ENCODE data around the gene PAPLN. TPM values are rescaled to one million over a fixed set of nuclear protein-coding genes. Genes with fewer than 3 reads are reported as not detected.

Gene PAPLN
- polyA plus RNA-seq, 1 donor (not counting 4 experiments of a cell fraction or from before 2014, with no cell fraction given), result 8.2 TPM

GRCh38 chr14:73258845-73259611 is 21.7 kb downstream of the PAPLN start:
- no peak overlapping the region for H3K4me3 ChIP-seq (ENCODE audit: control insufficient read depth in 2 of 3, extremely low read depth in 1 of 3, insufficient read depth in 2 of 3, low read depth in 1 of 3, low read length in 3 of 3)
- no peaks in the 10 kb centered on the region for H3K79me2 ChIP-seq (ENCODE audit: control insufficient read depth, insufficient read depth, low read length)
- dilution Hi-C loops (cut with MboI; ENCODE audit: extremely low pct_ligation_motif_present, low sequenced_read_pairs), result no loop called here
- H3K4me1 ChIP-seq (ENCODE audit: control insufficient read depth, extremely low read depth, insufficient read depth, low read length), result peaks cover 2% of the 10 kb centered on the region
- no peak overlapping the region for H2AFZ ChIP-seq (ENCODE audit: control insufficient read depth, low read length)
- H3K27me3 ChIP-seq (ENCODE audit: control insufficient read depth, extremely low read depth, insufficient read depth, low read length), result no peaks in the 10 kb centered on the region
- TF ChIP-seq CTCF (optimal IDR thresholded peaks at IDR 0.05 in 1 of 3, IDR thresholded peaks at IDR 0.05 in 1 of 3, conservative IDR thresholded peaks at IDR 0.05 in 1 of 3; ENCODE audit: extremely low read depth in 1 of 3, insufficient read depth in 2 of 3, low read length in 3 of 3), result no peak
- TF ChIP-seq EZH2 (IDR thresholded peaks at IDR 0.05; ENCODE audit: low read length), result no peak
- no peak overlapping the region for H3K4me2 ChIP-seq (ENCODE audit: control insufficient read depth, extremely low read depth, insufficient read depth, low read depth, low read length)
- no peak for DNase-seq (ENCODE audit: low read depth, low spot score)
- H4K20me1 ChIP-seq (ENCODE audit: control insufficient read depth, extremely low read depth, insufficient read depth, low read length), result no peaks in the 10 kb centered on the region
- no peaks in the 10 kb centered on the region for H3K9me1 ChIP-seq (ENCODE audit: control insufficient read depth, extremely low read depth, insufficient read depth, low read length)
- H3K36me3 ChIP-seq (ENCODE audit: control insufficient read depth in 2 of 2, extremely low read depth in 1 of 2, insufficient read depth in 2 of 2, low read length in 2 of 2), result no peaks in the 10 kb centered on the region
- FAIRE-seq, result no peak
- no peak overlapping the region for H3K9ac ChIP-seq (ENCODE audit: control insufficient read depth, extremely low read depth, insufficient read depth, low read length)
- no peaks in the 10 kb centered on the region for H3K9me3 ChIP-seq (ENCODE audit: control insufficient read depth, low read depth, low read length)
- no peak overlapping the region for H3K27ac ChIP-seq (ENCODE audit: control insufficient read depth, insufficient read depth, low read length)

GRCh38 chr14:73259837-73260236 is 22.5 kb downstream of the PAPLN start:
- DNase-seq (ENCODE audit: low read depth, low spot score), result peak; percentile 42

More at GRCh38 chr14:73259837-73260236, 22.5 kb downstream of the PAPLN start:
- H2AFZ ChIP-seq (ENCODE audit: control insufficient read depth, low read length), result no peak overlapping the region
- dilution Hi-C loops (cut with MboI; ENCODE audit: extremely low pct_ligation_motif_present, low sequenced_read_pairs), result no loop called here
- H3K4me1 ChIP-seq (ENCODE audit: control insufficient read depth, extremely low read depth, insufficient read depth, low read length), result peaks cover 2% of the 10 kb centered on the region
- no peak overlapping the region for H3K9ac ChIP-seq (ENCODE audit: control insufficient read depth, extremely low read depth, insufficient read depth, low read length)
- H3K4me2 ChIP-seq (ENCODE audit: control insufficient read depth, extremely low read depth, insufficient read depth, low read depth, low read length), result no peak overlapping the region
- H4K20me1 ChIP-seq (ENCODE audit: control insufficient read depth, extremely low read depth, insufficient read depth, low read length), result no peaks in the 10 kb centered on the region
- no peaks in the 10 kb centered on the region for H3K36me3 ChIP-seq (ENCODE audit: control insufficient read depth in 2 of 2, extremely low read depth in 1 of 2, insufficient read depth in 2 of 2, low read length in 2 of 2)
- H3K27ac ChIP-seq (ENCODE audit: control insufficient read depth, insufficient read depth, low read length), result no peak overlapping the region
- no peaks in the 10 kb centered on the region for H3K9me3 ChIP-seq (ENCODE audit: control insufficient read depth, low read depth, low read length)
- no peaks in the 10 kb centered on the region for H3K9me1 ChIP-seq (ENCODE audit: control insufficient read depth, extremely low read depth, insufficient read depth, low read length)
- no peaks in the 10 kb centered on the region for H3K79me2 ChIP-seq (ENCODE audit: control insufficient read depth, insufficient read depth, low read length)
- FAIRE-seq, result no peak
- no peak overlapping the region for H3K4me3 ChIP-seq (ENCODE audit: control insufficient read depth in 2 of 3, extremely low read depth in 1 of 3, insufficient read depth in 2 of 3, low read depth in 1 of 3, low read length in 3 of 3)
- TF ChIP-seq EZH2 (IDR thresholded peaks at IDR 0.05; ENCODE audit: low read length) (no peak), CTCF (optimal IDR thresholded peaks at IDR 0.05 in 1 of 3, IDR thresholded peaks at IDR 0.05 in 1 of 3, conservative IDR thresholded peaks at IDR 0.05 in 1 of 3; ENCODE audit: extremely low read depth in 1 of 3, insufficient read depth in 2 of 3, low read length in 3 of 3) (no peak)
- no peaks in the 10 kb centered on the region for H3K27me3 ChIP-seq (ENCODE audit: control insufficient read depth, extremely low read depth, insufficient read depth, low read length)
